ENCODE results near the gene ATRNL1.

ATRNL1 gene

DNA sequence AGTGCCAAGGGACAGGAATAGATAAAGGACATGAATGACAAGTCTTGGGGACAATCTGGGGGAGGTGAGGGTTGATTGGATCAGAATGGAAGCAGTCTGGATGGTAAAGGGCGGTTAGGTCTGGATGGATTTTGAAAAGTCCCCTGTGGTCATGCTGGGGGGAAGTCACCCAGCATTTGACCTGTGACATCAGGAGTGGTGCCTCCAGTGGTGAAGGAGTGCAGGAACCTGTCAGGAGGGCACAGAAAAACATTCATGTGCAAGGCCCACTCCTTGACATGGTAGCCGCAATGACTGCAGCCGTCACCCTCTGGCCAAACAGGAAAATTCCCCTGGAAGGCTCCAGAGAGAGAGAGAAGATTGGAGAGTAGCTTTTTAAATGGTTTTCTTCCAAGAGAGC is 875.1 kb downstream of the ATRNL1 start:
- TF ChIP-seq, protein P1, sequence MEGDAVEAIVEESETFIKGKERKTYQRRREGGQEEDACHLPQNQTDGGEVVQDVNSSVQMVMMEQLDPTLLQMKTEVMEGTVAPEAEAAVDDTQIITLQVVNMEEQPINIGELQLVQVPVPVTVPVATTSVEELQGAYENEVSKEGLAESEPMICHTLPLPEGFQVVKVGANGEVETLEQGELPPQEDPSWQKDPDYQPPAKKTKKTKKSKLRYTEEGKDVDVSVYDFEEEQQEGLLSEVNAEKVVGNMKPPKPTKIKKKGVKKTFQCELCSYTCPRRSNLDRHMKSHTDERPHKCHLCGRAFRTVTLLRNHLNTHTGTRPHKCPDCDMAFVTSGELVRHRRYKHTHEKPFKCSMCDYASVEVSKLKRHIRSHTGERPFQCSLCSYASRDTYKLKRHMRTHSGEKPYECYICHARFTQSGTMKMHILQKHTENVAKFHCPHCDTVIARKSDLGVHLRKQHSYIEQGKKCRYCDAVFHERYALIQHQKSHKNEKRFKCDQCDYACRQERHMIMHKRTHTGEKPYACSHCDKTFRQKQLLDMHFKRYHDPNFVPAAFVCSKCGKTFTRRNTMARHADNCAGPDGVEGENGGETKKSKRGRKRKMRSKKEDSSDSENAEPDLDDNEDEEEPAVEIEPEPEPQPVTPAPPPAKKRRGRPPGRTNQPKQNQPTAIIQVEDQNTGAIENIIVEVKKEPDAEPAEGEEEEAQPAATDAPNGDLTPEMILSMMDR (IDR thresholded peaks at IDR 0.05; ENCODE audit: borderline replicate concordance, control extremely low read depth, extremely low read depth, insufficient read depth, missing control alignments): no peak
- no peak for DNase-seq (ENCODE audit: low spot score)
- in situ Hi-C loops (cut with MboI; ENCODE audit: low sequenced_read_pairs, unreplicated experiment): no loop called here

DNA sequence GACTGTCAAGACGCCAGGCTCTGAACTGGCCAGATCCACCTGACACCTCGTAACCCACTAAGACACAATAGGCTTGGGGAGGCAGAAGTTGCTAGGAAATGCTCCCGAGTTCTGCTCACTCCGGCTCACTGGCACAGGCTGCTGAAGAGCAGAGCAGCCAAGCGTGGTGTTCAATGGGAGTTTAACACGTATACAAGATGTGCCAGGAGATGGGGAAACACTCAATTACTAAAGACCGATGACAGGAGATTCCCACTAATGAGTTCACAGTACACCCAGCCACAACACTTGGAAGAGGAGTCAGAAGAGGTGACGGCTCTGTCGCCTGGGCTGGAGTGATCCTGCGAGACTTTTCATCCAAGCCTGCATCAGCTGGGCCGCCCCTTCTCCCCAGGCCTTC is 876.4 kb downstream of the ATRNL1 start:
- in situ Hi-C loops (cut with MboI; ENCODE audit: low sequenced_read_pairs, unreplicated experiment): no loop called here
- DNase-seq (ENCODE audit: low spot score): no peak
- TF ChIP-seq, protein P1 (IDR thresholded peaks at IDR 0.05; ENCODE audit: borderline replicate concordance, control extremely low read depth, extremely low read depth, insufficient read depth, missing control alignments): no peak

DNA sequence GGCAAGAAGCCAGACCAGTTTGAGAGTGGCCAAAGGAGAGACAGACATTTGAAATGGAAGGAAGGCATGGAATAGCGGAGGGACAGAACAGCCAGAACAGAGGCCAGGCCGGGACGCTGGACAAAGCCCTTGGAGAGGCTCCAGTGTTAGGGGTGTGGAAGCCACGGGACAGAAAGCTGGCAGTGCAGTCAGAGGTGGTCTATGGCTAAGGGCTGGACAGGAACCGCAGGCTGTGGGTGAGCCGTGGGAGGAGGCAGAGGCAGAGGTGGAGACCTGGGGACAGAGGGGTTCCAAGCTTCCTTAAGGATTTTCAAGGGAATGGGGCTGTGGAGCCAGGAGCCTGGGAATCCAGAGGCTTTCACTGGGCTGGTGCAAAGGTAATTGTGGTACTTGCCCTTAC is 878.8 kb downstream of the ATRNL1 start:
- in situ Hi-C loops (cut with MboI; ENCODE audit: low sequenced_read_pairs, unreplicated experiment): no loop called here
- TF ChIP-seq, protein P1 (IDR thresholded peaks at IDR 0.05; ENCODE audit: borderline replicate concordance, control extremely low read depth, extremely low read depth, insufficient read depth, missing control alignments): no peak

DNA sequence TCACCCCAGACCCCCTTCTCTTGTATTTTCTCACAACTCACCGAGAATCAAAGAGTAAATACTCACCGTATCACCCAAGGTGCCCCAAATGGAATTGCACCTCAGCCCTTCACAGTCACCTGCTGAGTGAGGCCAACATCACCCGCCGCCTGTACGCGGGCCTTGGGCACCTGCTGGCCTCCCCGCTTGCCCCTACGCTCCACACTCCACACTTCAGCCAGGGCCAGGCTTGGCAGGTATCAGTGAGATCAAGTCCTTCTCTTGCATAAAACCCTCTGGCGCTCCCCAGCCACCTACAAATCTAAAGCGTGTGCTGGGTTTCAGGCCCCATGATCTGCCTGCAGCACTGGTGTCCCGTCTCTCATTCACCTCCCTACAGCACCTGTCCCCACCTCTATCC is 879.3 kb downstream of the ATRNL1 start:
- TF ChIP-seq, protein P1 (IDR thresholded peaks at IDR 0.05; ENCODE audit: borderline replicate concordance, control extremely low read depth, extremely low read depth, insufficient read depth, missing control alignments): no peak
- in situ Hi-C loops (cut with MboI; ENCODE audit: low sequenced_read_pairs, unreplicated experiment): no loop called here
- no peak for DNase-seq (ENCODE audit: low spot score)

More for the DNA sequence above, 878.8 kb downstream of the ATRNL1 start:
- DNase-seq (ENCODE audit: low spot score): no peak

GRCh38 chr10:115974351-115974750 is 881.2 kb downstream of the ATRNL1 start:
- no peak for DNase-seq (ENCODE audit: low spot score)
- TF ChIP-seq, protein P1 (IDR thresholded peaks at IDR 0.05; ENCODE audit: borderline replicate concordance, control extremely low read depth, extremely low read depth, insufficient read depth, missing control alignments): no peak
- in situ Hi-C loops (cut with MboI; ENCODE audit: low sequenced_read_pairs, unreplicated experiment): no loop called here

- TF ChIP-seq, protein P1 (IDR thresholded peaks at IDR 0.05; ENCODE audit: borderline replicate concordance, control extremely low read depth, extremely low read depth, insufficient read depth, missing control alignments): no peak
- no peak for DNase-seq (ENCODE audit: low spot score)
- in situ Hi-C loops (cut with MboI; ENCODE audit: low sequenced_read_pairs, unreplicated experiment): no loop called here
These were observed 881.8 kb downstream of the ATRNL1 start for GRCh38 chr10:115974816-115975430.
